ENCODE measurements around the gene DNM3.

- TF ChIP-seq CTCF (optimal IDR thresholded peaks at IDR 0.05 in 1 of 3, IDR thresholded peaks at IDR 0.05 in 1 of 3, conservative IDR thresholded peaks at IDR 0.05 in 1 of 3; ENCODE audit: extremely low read depth in 1 of 3, insufficient read depth in 2 of 3, low read length in 3 of 3) (no peak), EZH2 (IDR thresholded peaks at IDR 0.05; ENCODE audit: low read length) (no peak)
These were observed 72.1 kb downstream of the DNM3 start for GRCh38 chr1:171913385-171913784.
